SH-SY5Y (cell line): Measurements from ENCODE around the gene CAMTA1.

Experiments
- GATA2 ChIP-seq: IDR thresholded peaks from 2 replicates; pipeline ENCODE4 v1.6.1; 2011; ENCODE audit warnings: mild to moderate bottlenecking, low read depth, low read length
- GATA3 ChIP-seq: IDR thresholded peaks from 2 replicates; pipeline ENCODE4 v1.6.1; 2011; ENCODE audit warnings: low read depth, mild to moderate bottlenecking, low read length, moderate library complexity

GRCh38 chr1:7365706-7366105 lies 580.5 kb downstream of the CAMTA1 start:
- TF ChIP-seq GATA2 (no peak), GATA3 (no peak)
